Aorta (tissue), 5 donors: ENCODE data around the gene RASSF10. TPM values are rescaled to one million over a fixed set of nuclear protein-coding genes. Genes with fewer than 3 reads are reported as not detected.
A peak's percentile ranks its signal among the peaks of the same experiment; 100 is the strongest.

ENCODE experiments used
- ATAC-seq: fragments of 200-7000 bp; cut with Tn5 transposase; one replicate; pipeline ENCODE4 v1.9.1; 2022; ENCODE audit warnings: moderate library complexity; ENCODE audit not compliant: low FRiP score
- DNase-seq, 2 donors: peaks; one replicate each; pipeline ENCODE4 v3.0.0-alpha.2; 2020
- H3K27ac ChIP-seq, 2 donors: one replicate each; pipeline ENCODE4 v1.5.1; 2013; ENCODE audit warnings: low read length in 2 of 2, mild to moderate bottlenecking in 2 of 2, moderate library complexity in 2 of 2, control low read depth in 1 of 2, inconsistent platforms in 1 of 2, low read depth in 1 of 2
- H3K27me3 ChIP-seq, 2 donors: one replicate each; pipeline ENCODE4 v1.6.1; 2013; ENCODE audit warnings: control low read depth in 1 of 2, low read length in 1 of 2, mild to moderate bottlenecking in 1 of 2, moderate library complexity in 1 of 2; ENCODE audit not compliant: insufficient read depth in 2 of 2, control insufficient read depth in 1 of 2
- H3K36me3 ChIP-seq, 2 donors: one replicate each; pipeline ENCODE4 v1.6.1; 2013; ENCODE audit warnings: control low read depth in 1 of 2, low read length in 1 of 2, mild to moderate bottlenecking in 1 of 2; ENCODE audit not compliant: insufficient read depth in 2 of 2, control insufficient read depth in 1 of 2
- H3K4me1 ChIP-seq, 2 donors: one replicate each; pipeline ENCODE4 v1.6.1; 2013; ENCODE audit warnings: low read length in 2 of 2, control low read depth in 1 of 2, mild to moderate bottlenecking in 1 of 2, moderate library complexity in 1 of 2; ENCODE audit not compliant: insufficient read depth in 2 of 2, control insufficient read depth in 1 of 2
- H3K4me3 ChIP-seq, 2 donors: one replicate each; pipeline ENCODE4 v1.5.1; 2013; ENCODE audit warnings: low read length in 2 of 2, control low read depth in 1 of 2, mild to moderate bottlenecking in 1 of 2
- H3K9me3 ChIP-seq: one replicate; pipeline ENCODE4 v1.6.1; 2013; ENCODE audit warnings: mild to moderate bottlenecking, low read length; ENCODE audit not compliant: control insufficient read depth
- whole genome bisulfite sequencing, 2 donors: extraction: QIAGEN DNeasy Blood & Tissue Kit; methylation state at CpG; one replicate each; pipeline ENCODE4 v1.1.7; 2013; 5-methylcytosine and 5-hydroxymethylcytosine counted together
- intact Hi-C, 2 donors: fragments of 100-400 bp; cut with DNase I; formaldehyde crosslinking; loops; one replicate each; pipeline versions ENCODE4 v1.14.2 to v1.15.0; 2022
- polyA plus RNA-seq, 2 donors: library from polyadenylated mRNA; stranded (reverse); fragments of 200-250 nt; gene quantifications; one replicate each; pipeline ENCODE4 v1.2.3, GENCODE V29; 2013
- total RNA-seq, 2 donors: library from RNA; stranded (reverse); fragmentation: NEBNext Ultra II Directional; extraction: Animal tissue kit (Norgen Biotek cat#: 25700); gene quantifications; one replicate each; pipeline ENCODE4 v1.2.1, GENCODE V29; 2021
- donor health status: healthy with polysubstance abuse.
- donor health status: Bipolar disorder and iron deficiency.
- donor health status: DM: no; HTN: no; CAD: no.
- donor health status: DM: no; HTN: no; CAD: no.
- donor health status: DM: yes; HTN: yes; CAD: no.

The RASSF10 gene
- total and polyA plus RNA-seq, 4 donors, result 0.26 to 0.75 TPM; not detected in 2

- H3K27ac ChIP-seq, result no peak overlapping the region
- DNase-seq (no peak), ATAC-seq (no peak)
- no peaks in the 10 kb centered on the region for H3K9me3 ChIP-seq
- 81 to 83% methylated on average over 7 of the region's 7 CpGs for WGBS, 2 donors
- intact Hi-C loops, result no loop called here
- H3K27me3 ChIP-seq, result peaks cover 0 to 6% of the 10 kb centered on the region in 2 donors
- H3K36me3 ChIP-seq, result no peaks in the 10 kb centered on the region
- H3K4me1 ChIP-seq, result no peaks in the 10 kb centered on the region
- no peak overlapping the region for H3K4me3 ChIP-seq
These were observed 9.5 kb upstream of the RASSF10 start for GRCh38 chr11:12999597-12999996.

GRCh38 chr11:13000116-13000515 lies 9.0 kb upstream of the RASSF10 start:
- DNase-seq (no peak), ATAC-seq (no peak)
- no peaks in the 10 kb centered on the region for H3K4me1 ChIP-seq
- H3K4me3 ChIP-seq, result no peak overlapping the region
- no peaks in the 10 kb centered on the region for H3K36me3 ChIP-seq
- WGBS, 2 donors, result 76 to 79% methylated on average over 3 of the region's 3 CpGs
- H3K27me3 ChIP-seq, result peaks cover 0 to 6% of the 10 kb centered on the region in 2 donors
- H3K9me3 ChIP-seq, result no peaks in the 10 kb centered on the region
- intact Hi-C loops, result no loop called here
- H3K27ac ChIP-seq, result no peak overlapping the region

GRCh38 chr11:13000721-13001120 lies 8.4 kb upstream of the RASSF10 start:
- Histone ChIP-seq H3K4me1 (no peaks in the 10 kb centered on the region), H3K4me3 (no peak overlapping the region), H3K27me3 (peaks cover 0 to 4% of the 10 kb centered on the region in 2 donors), H3K9me3 (no peaks in the 10 kb centered on the region), H3K27ac (no peak overlapping the region), H3K36me3 (no peaks in the 10 kb centered on the region)
- intact Hi-C loops, result no loop called here
- 13 to 22% methylated on average over 5 of the region's 5 CpGs for WGBS, 2 donors
- DNase-seq, result no peak
- ATAC-seq, result no peak

- no peak overlapping the region for H3K4me3 ChIP-seq
- DNase-seq (no peak), ATAC-seq (no peak)
- WGBS, 2 donors, result 42 to 46% methylated on average over 4 of the region's 4 CpGs
- peaks cover 0 to 4% of the 10 kb centered on the region in 2 donors for H3K27me3 ChIP-seq
- no peaks in the 10 kb centered on the region for H3K9me3 ChIP-seq
- intact Hi-C loops, result no loop called here
- H3K4me1 ChIP-seq, result no peaks in the 10 kb centered on the region
- no peaks in the 10 kb centered on the region for H3K36me3 ChIP-seq
- H3K27ac ChIP-seq, result no peak overlapping the region
These were observed 5.2 kb upstream of the RASSF10 start for GRCh38 chr11:13003736-13004493.

GRCh38 chr11:13007182-13008060 lies 1.7 kb upstream of the RASSF10 start:
- Histone ChIP-seq H3K9me3 (no peaks in the 10 kb centered on the region), H3K27ac (no peak overlapping the region), H3K36me3 (no peaks in the 10 kb centered on the region), H3K4me1 (no peaks in the 10 kb centered on the region), H3K4me3 (no peak overlapping the region), H3K27me3 (peaks cover 0 to 3% of the 10 kb centered on the region in 2 donors)
- ATAC-seq, result no peak
- DNase-seq, result no peak
- 68 to 77% methylated on average over 4 of the region's 4 CpGs for WGBS, 2 donors
- intact Hi-C loops, result no loop called here

- H3K4me1 ChIP-seq, result no peaks in the 10 kb centered on the region
- no peak overlapping the region for H3K27ac ChIP-seq
- no peaks in the 10 kb centered on the region for H3K36me3 ChIP-seq
- DNase-seq (no peak), ATAC-seq (no peak)
- H3K9me3 ChIP-seq, result no peaks in the 10 kb centered on the region
- WGBS, 2 donors, result 84 to 85% methylated on average over 2 of the region's 2 CpGs
- intact Hi-C loops, result no loop called here
- H3K4me3 ChIP-seq, result no peak overlapping the region
- H3K27me3 ChIP-seq, result peaks cover 0 to 1% of the 10 kb centered on the region in 2 donors
These were observed 1.1 kb upstream of the RASSF10 start for GRCh38 chr11:13008061-13008435.

GRCh38 chr11:13009476-13009920 lies 382 bp downstream of the RASSF10 start:
- intact Hi-C loops, result no loop called here
- no peak overlapping the region for H3K4me3 ChIP-seq
- no peaks in the 10 kb centered on the region for H3K27me3 ChIP-seq
- no peaks in the 10 kb centered on the region for H3K9me3 ChIP-seq
- DNase-seq, result no peak
- no peaks in the 10 kb centered on the region for H3K4me1 ChIP-seq
- no peak for ATAC-seq
- H3K36me3 ChIP-seq, result no peaks in the 10 kb centered on the region
- WGBS, 2 donors, result 1% methylated on average over 43 to 48 of the region's 48 CpGs
- H3K27ac ChIP-seq, result no peak overlapping the region

- Histone ChIP-seq H3K27me3 (no peaks in the 10 kb centered on the region), H3K9me3 (no peaks in the 10 kb centered on the region), H3K36me3 (no peaks in the 10 kb centered on the region), H3K27ac (no peak overlapping the region), H3K4me1 (no peaks in the 10 kb centered on the region), H3K4me3 (no peak overlapping the region)
- intact Hi-C loops, result no loop called here
- 1 to 2% methylated on average over 86 to 94 of the region's 94 CpGs for WGBS, 2 donors
- peak in 1 of 2 donors; percentile 74 for DNase-seq
- peak; percentile 47 for ATAC-seq
These were observed 1.0 kb downstream of the RASSF10 start for GRCh38 chr11:13009921-13010748.
